ENCODE results near the gene COL6A5. TPM values are rescaled to one million over a fixed set of nuclear protein-coding genes. Genes with fewer than 3 reads are reported as not detected.

The COL6A5 gene
- total and polyA plus RNA-seq, 9 of the 15 experiments (the other 6 are each of a cell fraction or from before 2014, with no cell fraction given), result 1.5 to 9.7 (median 5.6) TPM

DNA sequence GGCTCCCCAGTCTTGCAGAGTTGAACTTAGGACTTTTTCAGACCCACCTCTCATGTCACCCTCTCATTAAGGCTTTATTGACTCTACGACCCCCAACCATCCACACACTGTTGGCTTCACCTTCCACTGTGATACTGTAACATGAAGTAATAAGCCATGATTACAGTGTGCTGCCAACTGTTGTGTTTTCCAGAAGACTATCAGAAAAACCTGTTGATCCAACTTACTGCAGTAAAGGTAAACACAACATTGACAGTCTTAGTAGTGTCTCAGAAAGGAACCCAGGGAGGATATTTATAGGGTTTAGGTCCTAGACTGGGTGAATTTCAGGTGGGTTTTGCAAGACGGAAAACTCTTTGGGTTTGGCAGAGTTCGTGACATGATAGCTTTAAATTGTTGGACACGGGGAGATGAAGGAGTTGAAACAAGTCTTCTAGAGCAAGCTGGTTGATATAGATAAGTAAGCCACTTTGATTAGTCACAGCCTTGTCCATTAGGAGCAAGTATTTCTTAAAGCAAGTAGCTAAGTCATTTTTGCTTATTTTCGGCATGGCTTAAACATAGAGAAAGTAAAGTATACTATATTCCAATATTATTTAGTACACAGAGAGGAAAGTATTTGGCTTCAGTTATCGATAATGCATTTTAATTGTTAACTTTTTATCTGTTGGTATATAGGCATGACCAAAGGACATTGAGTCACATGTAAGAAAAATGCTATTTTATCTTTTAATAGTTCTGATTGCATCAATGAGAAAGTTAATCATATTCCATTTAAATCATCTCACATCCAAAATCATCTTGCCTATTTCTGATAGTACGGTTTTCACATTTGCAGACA, 2.4 kb upstream of the COL6A5 start (continued):
- TF ChIP-seq, protein P1, sequence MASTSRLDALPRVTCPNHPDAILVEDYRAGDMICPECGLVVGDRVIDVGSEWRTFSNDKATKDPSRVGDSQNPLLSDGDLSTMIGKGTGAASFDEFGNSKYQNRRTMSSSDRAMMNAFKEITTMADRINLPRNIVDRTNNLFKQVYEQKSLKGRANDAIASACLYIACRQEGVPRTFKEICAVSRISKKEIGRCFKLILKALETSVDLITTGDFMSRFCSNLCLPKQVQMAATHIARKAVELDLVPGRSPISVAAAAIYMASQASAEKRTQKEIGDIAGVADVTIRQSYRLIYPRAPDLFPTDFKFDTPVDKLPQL (IDR thresholded peaks at IDR 0.05; ENCODE audit: extremely low read depth, insufficient read length), result no peak
- TF ChIP-seq ZNF766 (CRISPR knock-in tag; conservative IDR thresholded peaks at IDR 0.05) (peak; percentile 60; the same call in 1 of the 2 replicates), MBD2 (IDR thresholded peaks at IDR 0.05; ENCODE audit: borderline replicate concordance, low read depth) (peak; percentile 49; the same call in 1 of the 2 replicates), KAT2B (IDR thresholded peaks at IDR 0.05; ENCODE audit: low read depth, low read length) (no peak), CEBPB (tag; IDR thresholded peaks at IDR 0.05) (peak; percentile 62; the same call in 1 of the 2 replicates), ZNF174 (CRISPR knock-in tag; IDR thresholded peaks at IDR 0.05) (no peak), RNF2 (IDR thresholded peaks at IDR 0.05) (peak; percentile 58; the same call in 1 of the 2 replicates), NFE2 (IDR thresholded peaks at IDR 0.05; ENCODE audit: low read depth) (peak; percentile 63), ZNF785 (CRISPR knock-in tag; IDR thresholded peaks at IDR 0.05) (no peak), JUN (IDR thresholded peaks at IDR 0.05; ENCODE audit: borderline replicate concordance, low read depth, low read length) (0 out of 2 replicates have a peak, but pooled peaks have one; percentile 36), JUN (CRISPR knock-in tag; IDR thresholded peaks at IDR 0.05; ENCODE audit: borderline replicate concordance) (no peak), NFXL1 (CRISPR knock-in tag; IDR thresholded peaks at IDR 0.05) (no peak), ZBTB7A (IDR thresholded peaks at IDR 0.05; ENCODE audit: borderline replicate concordance, control insufficient read depth, low read depth, low read length) (no peak), PURB (CRISPR knock-in tag; IDR thresholded peaks at IDR 0.05; ENCODE audit: low read depth) (no peak), ARID1B (IDR thresholded peaks at IDR 0.05) (peak; percentile 97), NONO (IDR thresholded peaks at IDR 0.05; ENCODE audit: low read depth in 2 of 2, low read length in 1 of 2) (peak in 1 of 2 experiments; percentile 45; a peak in 1 of 4 replicates), ATF7 (IDR thresholded peaks at IDR 0.05) (no peak), RFX5 (IDR thresholded peaks at IDR 0.05; ENCODE audit: low read depth, low read length) (no peak), SETDB1 (IDR thresholded peaks at IDR 0.05; ENCODE audit: low read length) (no peak), ZNF644 (tag; IDR thresholded peaks at IDR 0.05; ENCODE audit: low read depth) (peak; percentile 42; the same call in 1 of the 2 replicates)
- TF ChIP-seq, protein P2, sequence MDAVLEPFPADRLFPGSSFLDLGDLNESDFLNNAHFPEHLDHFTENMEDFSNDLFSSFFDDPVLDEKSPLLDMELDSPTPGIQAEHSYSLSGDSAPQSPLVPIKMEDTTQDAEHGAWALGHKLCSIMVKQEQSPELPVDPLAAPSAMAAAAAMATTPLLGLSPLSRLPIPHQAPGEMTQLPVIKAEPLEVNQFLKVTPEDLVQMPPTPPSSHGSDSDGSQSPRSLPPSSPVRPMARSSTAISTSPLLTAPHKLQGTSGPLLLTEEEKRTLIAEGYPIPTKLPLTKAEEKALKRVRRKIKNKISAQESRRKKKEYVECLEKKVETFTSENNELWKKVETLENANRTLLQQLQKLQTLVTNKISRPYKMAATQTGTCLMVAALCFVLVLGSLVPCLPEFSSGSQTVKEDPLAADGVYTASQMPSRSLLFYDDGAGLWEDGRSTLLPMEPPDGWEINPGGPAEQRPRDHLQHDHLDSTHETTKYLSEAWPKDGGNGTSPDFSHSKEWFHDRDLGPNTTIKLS (IDR thresholded peaks at IDR 0.05; ENCODE audit: borderline replicate concordance, low read depth), result no peak
- TF ChIP-seq, protein P3, sequence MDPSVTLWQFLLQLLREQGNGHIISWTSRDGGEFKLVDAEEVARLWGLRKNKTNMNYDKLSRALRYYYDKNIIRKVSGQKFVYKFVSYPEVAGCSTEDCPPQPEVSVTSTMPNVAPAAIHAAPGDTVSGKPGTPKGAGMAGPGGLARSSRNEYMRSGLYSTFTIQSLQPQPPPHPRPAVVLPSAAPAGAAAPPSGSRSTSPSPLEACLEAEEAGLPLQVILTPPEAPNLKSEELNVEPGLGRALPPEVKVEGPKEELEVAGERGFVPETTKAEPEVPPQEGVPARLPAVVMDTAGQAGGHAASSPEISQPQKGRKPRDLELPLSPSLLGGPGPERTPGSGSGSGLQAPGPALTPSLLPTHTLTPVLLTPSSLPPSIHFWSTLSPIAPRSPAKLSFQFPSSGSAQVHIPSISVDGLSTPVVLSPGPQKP (CRISPR knock-in tag; IDR thresholded peaks at IDR 0.05), result no peak
- TF ChIP-seq, protein P4, sequence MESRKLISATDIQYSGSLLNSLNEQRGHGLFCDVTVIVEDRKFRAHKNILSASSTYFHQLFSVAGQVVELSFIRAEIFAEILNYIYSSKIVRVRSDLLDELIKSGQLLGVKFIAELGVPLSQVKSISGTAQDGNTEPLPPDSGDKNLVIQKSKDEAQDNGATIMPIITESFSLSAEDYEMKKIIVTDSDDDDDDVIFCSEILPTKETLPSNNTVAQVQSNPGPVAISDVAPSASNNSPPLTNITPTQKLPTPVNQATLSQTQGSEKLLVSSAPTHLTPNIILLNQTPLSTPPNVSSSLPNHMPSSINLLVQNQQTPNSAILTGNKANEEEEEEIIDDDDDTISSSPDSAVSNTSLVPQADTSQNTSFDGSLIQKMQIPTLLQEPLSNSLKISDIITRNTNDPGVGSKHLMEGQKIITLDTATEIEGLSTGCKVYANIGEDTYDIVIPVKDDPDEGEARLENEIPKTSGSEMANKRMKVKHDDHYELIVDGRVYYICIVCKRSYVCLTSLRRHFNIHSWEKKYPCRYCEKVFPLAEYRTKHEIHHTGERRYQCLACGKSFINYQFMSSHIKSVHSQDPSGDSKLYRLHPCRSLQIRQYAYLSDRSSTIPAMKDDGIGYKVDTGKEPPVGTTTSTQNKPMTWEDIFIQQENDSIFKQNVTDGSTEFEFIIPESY (CRISPR knock-in tag; IDR thresholded peaks at IDR 0.05), result no peak

Measured in K562 (cell line).